Vagina (tissue), 2 donors: ENCODE results near the gene RALGAPA2. TPM values are rescaled to one million over a fixed set of nuclear protein-coding genes. Genes with fewer than 3 reads are reported as not detected.

Source experiments
- DNase-seq, 2 donors: peaks; one replicate each; pipeline ENCODE4 v3.0.0-alpha.2; 2017; ENCODE audit errors: extremely low spot score in 2 of 2
- H3K27ac ChIP-seq: fragments of 200-600 bp; sonication (generic); one replicate; pipeline ENCODE4 v1.5.1; 2019
- H3K27me3 ChIP-seq: fragments of 200-600 bp; sonication (generic); one replicate; pipeline ENCODE4 v1.5.1; 2019
- H3K36me3 ChIP-seq, 2 donors: fragments of 200-600 bp; sonication (generic); one replicate each; pipeline ENCODE4 v1.5.1; 2017 to 2019
- H3K4me1 ChIP-seq: fragments of 200-600 bp; sonication (generic); one replicate; pipeline ENCODE4 v1.5.1; 2019
- H3K4me3 ChIP-seq, 2 donors: fragments of 200-600 bp; sonication (generic); 1 replicate in 1 of 2; 2 replicates in 1 of 2; pipeline ENCODE4 v1.5.1; 2016 to 2019
- H3K9me3 ChIP-seq: fragments of 200-600 bp; sonication (generic); one replicate; pipeline ENCODE4 v1.5.1; 2019
- POLR2A ChIP-seq, 2 donors: fragments of 450-650 bp; IDR thresholded peaks; one replicate each; pipeline ENCODE4 v1.6.1; 2017; ENCODE audit warnings: antibody characterized with exemption in 2 of 2, mild to moderate bottlenecking in 2 of 2, moderate library complexity in 2 of 2
- POLR2AphosphoS5 ChIP-seq, 2 donors: sonication (generic); formaldehyde crosslinking; IDR thresholded peaks; one replicate each; pipeline ENCODE4 v1.9.0; 2017; ENCODE audit warnings: antibody characterized with exemption in 2 of 2, mild to moderate bottlenecking in 2 of 2, low read depth in 1 of 2; ENCODE audit not compliant: insufficient read depth in 1 of 2
- intact Hi-C: fragments of 100-400 bp; cut with DNase I; formaldehyde crosslinking; loops from one replicate; pipeline ENCODE4 v1.15.1; 2023
- total RNA-seq: library from RNA; depleted of rRNA; stranded (reverse); fragments of >200 nt; gene quantifications from one replicate; pipeline ENCODE4 v1.2.3, GENCODE V29; 2016
- TF ChIP-seq, protein P1 (sequence below), 3 experiments: fragments of 450-650 bp in 2 of 3; fragments of 200-600 bp in 1 of 3; sonication (generic) in 1 of 3; IDR thresholded peaks; one replicate each; pipeline ENCODE4 v1.5.1; 2017 to 2019; ENCODE audit warnings: antibody characterized with exemption in 3 of 3, mild to moderate bottlenecking in 2 of 3, moderate library complexity in 2 of 3

Gene RALGAPA2
- total RNA-seq, 1 donor from 2014 or later: 31.9 TPM

DNA sequence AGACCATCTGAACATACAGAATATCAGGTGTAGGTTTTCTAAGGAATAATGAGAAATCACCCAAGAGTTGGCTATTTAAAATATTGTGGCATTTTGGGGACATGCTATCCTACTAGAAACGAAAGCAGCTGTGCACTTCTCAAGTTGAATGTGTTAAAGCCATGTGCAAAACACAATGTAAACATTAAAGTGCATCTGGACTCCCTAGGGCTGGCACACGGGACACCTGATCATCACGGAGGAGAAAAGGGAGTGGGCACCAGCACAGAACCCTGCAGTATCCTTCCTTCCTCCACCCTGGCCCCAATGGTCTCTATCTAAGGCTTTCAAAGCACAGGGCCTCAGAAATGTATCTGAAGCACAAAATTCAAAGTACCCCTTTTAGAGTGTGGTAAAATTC, 250.3 kb downstream of the RALGAPA2 start:
- no peaks in the 10 kb centered on the region for H3K27me3 ChIP-seq
- intact Hi-C loops: loop anchor here (10.0 kb wide), 1 partner anchor 1683 kb away; no protein-coding TSS in a partner anchor

GRCh38 chr20:20461551-20461950, 250.9 kb downstream of the RALGAPA2 start:
- TF ChIP-seq, protein P1, sequence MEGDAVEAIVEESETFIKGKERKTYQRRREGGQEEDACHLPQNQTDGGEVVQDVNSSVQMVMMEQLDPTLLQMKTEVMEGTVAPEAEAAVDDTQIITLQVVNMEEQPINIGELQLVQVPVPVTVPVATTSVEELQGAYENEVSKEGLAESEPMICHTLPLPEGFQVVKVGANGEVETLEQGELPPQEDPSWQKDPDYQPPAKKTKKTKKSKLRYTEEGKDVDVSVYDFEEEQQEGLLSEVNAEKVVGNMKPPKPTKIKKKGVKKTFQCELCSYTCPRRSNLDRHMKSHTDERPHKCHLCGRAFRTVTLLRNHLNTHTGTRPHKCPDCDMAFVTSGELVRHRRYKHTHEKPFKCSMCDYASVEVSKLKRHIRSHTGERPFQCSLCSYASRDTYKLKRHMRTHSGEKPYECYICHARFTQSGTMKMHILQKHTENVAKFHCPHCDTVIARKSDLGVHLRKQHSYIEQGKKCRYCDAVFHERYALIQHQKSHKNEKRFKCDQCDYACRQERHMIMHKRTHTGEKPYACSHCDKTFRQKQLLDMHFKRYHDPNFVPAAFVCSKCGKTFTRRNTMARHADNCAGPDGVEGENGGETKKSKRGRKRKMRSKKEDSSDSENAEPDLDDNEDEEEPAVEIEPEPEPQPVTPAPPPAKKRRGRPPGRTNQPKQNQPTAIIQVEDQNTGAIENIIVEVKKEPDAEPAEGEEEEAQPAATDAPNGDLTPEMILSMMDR (IDR thresholded peaks at IDR 0.05): no peak
- TF ChIP-seq POLR2AphosphoS5 (IDR thresholded peaks at IDR 0.05; ENCODE audit: insufficient read depth in 1 of 2, low read depth in 1 of 2): no peak
- no peak for TF ChIP-seq POLR2A (IDR thresholded peaks at IDR 0.05)
- intact Hi-C loops: loop anchor here (10.0 kb wide), 1 partner anchor 1683 kb away; no protein-coding TSS in a partner anchor

More for the DNA sequence above, 250.3 kb downstream of the RALGAPA2 start:
- no peaks in the 10 kb centered on the region for H3K9me3 ChIP-seq
- no peak for DNase-seq
- TF ChIP-seq POLR2AphosphoS5 (IDR thresholded peaks at IDR 0.05; ENCODE audit: insufficient read depth in 1 of 2, low read depth in 1 of 2): no peak
- peaks cover 0 to 5% of the 10 kb centered on the region in 2 donors for H3K36me3 ChIP-seq
- no peak overlapping the region for H3K27ac ChIP-seq
- H3K4me3 ChIP-seq: no peak overlapping the region
- no peaks in the 10 kb centered on the region for H3K4me1 ChIP-seq

GRCh38 chr20:20459726-20460125, 252.7 kb downstream of the RALGAPA2 start:
- H3K9me3 ChIP-seq: no peaks in the 10 kb centered on the region

More at GRCh38 chr20:20461551-20461950, 250.9 kb downstream of the RALGAPA2 start:
- DNase-seq: no peak
- Histone ChIP-seq H3K9me3 (no peaks in the 10 kb centered on the region), H3K4me1 (no peaks in the 10 kb centered on the region), H3K27me3 (no peaks in the 10 kb centered on the region), H3K36me3 (peaks cover 0 to 5% of the 10 kb centered on the region in 2 donors), H3K27ac (no peak overlapping the region), H3K4me3 (no peak overlapping the region)

DNA sequence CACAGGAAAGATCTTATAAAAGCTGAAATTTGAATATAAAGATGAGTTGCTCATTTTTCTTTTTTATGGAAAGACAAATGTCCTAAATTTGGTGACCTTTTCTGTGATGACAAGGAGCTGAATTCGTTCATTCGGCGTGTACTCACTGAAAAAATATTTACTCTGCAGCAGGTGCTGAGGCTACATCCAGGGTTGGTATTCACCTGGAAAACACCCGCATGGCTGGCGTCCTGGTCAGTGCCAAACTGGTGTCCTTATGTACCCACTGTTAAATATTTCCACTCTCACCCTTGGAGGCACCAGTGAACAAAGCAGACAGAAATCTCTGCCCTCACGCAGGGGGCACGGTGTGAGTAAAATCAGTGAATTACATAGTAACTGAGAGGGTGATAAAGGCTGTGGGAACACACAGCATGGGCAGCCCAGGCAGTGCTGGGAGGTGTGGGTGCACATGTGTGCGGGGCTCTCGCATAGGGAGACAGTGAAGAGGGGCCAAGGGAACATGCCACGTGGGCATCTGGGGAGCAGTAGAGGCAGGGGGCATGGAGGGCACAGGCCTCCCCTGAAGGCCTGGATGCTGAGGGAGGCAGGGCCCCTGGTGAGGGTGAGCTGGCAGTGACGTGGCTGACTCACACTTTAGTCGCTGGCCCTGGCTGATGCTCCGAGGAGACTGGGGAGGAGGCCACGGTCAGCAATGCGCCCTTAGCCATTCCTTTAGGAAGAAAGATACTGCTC, 254.9 kb downstream of the RALGAPA2 start:
- peaks cover 8% of the 10 kb centered on the region for H3K4me1 ChIP-seq
- no peaks in the 10 kb centered on the region for H3K9me3 ChIP-seq
- no peak for TF ChIP-seq POLR2A (IDR thresholded peaks at IDR 0.05)
- H3K27me3 ChIP-seq: no peaks in the 10 kb centered on the region
- H3K27ac ChIP-seq: no peak overlapping the region
- DNase-seq: no peak
- intact Hi-C loops: no loop called here
- H3K36me3 ChIP-seq: peaks cover 0 to 5% of the 10 kb centered on the region in 2 donors
- H3K4me3 ChIP-seq: no peak overlapping the region

More at GRCh38 chr20:20459726-20460125, 252.7 kb downstream of the RALGAPA2 start:
- H3K4me1 ChIP-seq: no peaks in the 10 kb centered on the region
- H3K4me3 ChIP-seq: no peak overlapping the region
- intact Hi-C loops: loop anchor here (10.0 kb wide), 1 partner anchor 1685 kb away; no protein-coding TSS in a partner anchor
- TF ChIP-seq POLR2AphosphoS5 (IDR thresholded peaks at IDR 0.05; ENCODE audit: insufficient read depth in 1 of 2, low read depth in 1 of 2) (no peak), POLR2A (IDR thresholded peaks at IDR 0.05) (no peak)
- TF ChIP-seq, protein P1 (IDR thresholded peaks at IDR 0.05): no peak
- H3K36me3 ChIP-seq: peaks cover 0 to 5% of the 10 kb centered on the region in 2 donors
- H3K27me3 ChIP-seq: no peaks in the 10 kb centered on the region
- no peak for DNase-seq
- H3K27ac ChIP-seq: no peak overlapping the region

- peaks cover 16% of the 10 kb centered on the region for H3K4me1 ChIP-seq
- TF ChIP-seq POLR2AphosphoS5 (IDR thresholded peaks at IDR 0.05; ENCODE audit: insufficient read depth in 1 of 2, low read depth in 1 of 2) (no peak), POLR2A (IDR thresholded peaks at IDR 0.05) (no peak)
- TF ChIP-seq, protein P1 (IDR thresholded peaks at IDR 0.05): no peak
- no peaks in the 10 kb centered on the region for H3K9me3 ChIP-seq
- intact Hi-C loops: no loop called here
- no peak for DNase-seq
- no peak overlapping the region for H3K27ac ChIP-seq
- H3K4me3 ChIP-seq: no peak overlapping the region
- peaks cover 0 to 5% of the 10 kb centered on the region in 2 donors for H3K36me3 ChIP-seq
- H3K27me3 ChIP-seq: no peaks in the 10 kb centered on the region
Observed at GRCh38 chr20:20456741-20457140, 255.7 kb downstream of the RALGAPA2 start.

DNA sequence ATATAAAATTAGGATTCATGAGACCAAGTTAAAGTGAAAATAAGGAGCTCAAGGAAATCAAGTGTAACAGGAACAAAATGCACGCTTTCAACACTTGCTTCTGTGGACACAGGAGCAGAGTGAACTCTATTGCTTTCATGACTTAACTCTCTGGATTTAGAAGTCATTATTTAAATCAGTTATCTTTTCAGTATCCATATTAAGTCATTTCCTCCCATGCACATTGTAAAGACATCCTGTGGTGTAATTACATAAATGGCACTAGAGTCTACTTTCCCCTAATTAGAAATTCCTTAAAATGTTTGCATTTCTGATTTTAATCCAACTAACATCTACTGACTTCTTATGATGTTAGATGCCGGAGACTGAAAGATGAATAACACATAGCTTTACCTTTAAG, 256.5 kb downstream of the RALGAPA2 start:
- intact Hi-C loops: no loop called here
- Histone ChIP-seq H3K9me3 (no peaks in the 10 kb centered on the region), H3K4me3 (no peak overlapping the region), H3K36me3 (peaks cover 0 to 5% of the 10 kb centered on the region in 2 donors), H3K27ac (no peak overlapping the region), H3K27me3 (no peaks in the 10 kb centered on the region), H3K4me1 (peaks cover 16% of the 10 kb centered on the region)
- no peak for TF ChIP-seq POLR2A (IDR thresholded peaks at IDR 0.05)
- TF ChIP-seq POLR2AphosphoS5 (IDR thresholded peaks at IDR 0.05; ENCODE audit: insufficient read depth in 1 of 2, low read depth in 1 of 2): no peak
- TF ChIP-seq, protein P1 (IDR thresholded peaks at IDR 0.05): no peak
- DNase-seq: no peak
